Activated naive CD8-positive, alpha-beta T cell treated with anti-CD3 and anti-CD28 coated beads for 36 hours (primary cell): ENCODE data around the gene KRTAP6-2. TPM values are rescaled to one million over a fixed set of nuclear protein-coding genes. Genes with fewer than 3 reads are reported as not detected.

Source experiments
- DNase-seq: peaks from one replicate; pipeline ENCODE4 v3.0.0; 2021
- H3K27ac Mint-ChIP-seq: one replicate; pipeline ENCODE4 v1.8.0; 2022; ENCODE audit warnings: mild to moderate bottlenecking, moderate library complexity, mixed read lengths
- H3K27me3 Mint-ChIP-seq: one replicate; pipeline ENCODE4 v1.8.0; 2022; ENCODE audit warnings: mild to moderate bottlenecking, mixed read lengths
- H3K36me3 Mint-ChIP-seq: one replicate; pipeline ENCODE4 v1.8.0; 2021; ENCODE audit warnings: mild to moderate bottlenecking, mixed read lengths
- H3K4me1 Mint-ChIP-seq: one replicate; pipeline ENCODE4 v1.8.0; 2021; ENCODE audit warnings: mixed read lengths
- H3K4me3 Mint-ChIP-seq: one replicate; pipeline ENCODE4 v1.8.0; 2022; ENCODE audit warnings: mild to moderate bottlenecking, moderate library complexity, mixed read lengths
- H3K9me3 Mint-ChIP-seq: one replicate; pipeline ENCODE4 v1.8.0; 2022; ENCODE audit warnings: mixed read lengths
- total RNA-seq, 2 experiments: library from RNA; stranded (reverse); gene quantifications; one replicate each; pipeline ENCODE4 v1.2.3, GENCODE V29; 2021

The KRTAP6-2 gene
- total RNA-seq, 2 experiments from 2014 or later, result not detected

GRCh38 chr21:30605968-30606367 is 7.3 kb upstream of the KRTAP6-2 start:
- Mint-ChIP-seq H3K27me3 (peaks cover 7% of the 10 kb centered on the region), H3K27ac (no peak overlapping the region), H3K4me3 (no peak overlapping the region), H3K9me3 (peaks cover 2% of the 10 kb centered on the region), H3K4me1 (no peaks in the 10 kb centered on the region), H3K36me3 (no peaks in the 10 kb centered on the region)
- no peak for DNase-seq

DNA sequence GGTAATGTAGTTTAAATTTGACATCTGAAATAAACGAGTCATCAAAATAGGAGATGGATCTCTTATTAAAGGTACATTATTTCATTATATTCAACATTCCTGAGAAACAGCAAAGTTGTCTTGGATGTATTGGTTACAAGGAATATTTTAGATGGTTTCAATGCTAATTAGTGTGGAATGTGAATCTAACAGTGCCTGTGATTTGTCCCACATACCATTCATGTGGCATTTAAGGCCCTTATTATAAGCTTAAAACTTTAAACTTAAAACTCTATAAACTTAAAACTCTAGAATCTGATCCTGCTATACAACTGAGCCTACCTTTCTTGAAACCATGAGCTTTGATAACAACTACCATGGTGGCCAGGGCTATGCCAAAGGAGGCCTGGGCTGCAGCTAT is 2.1 kb upstream of the KRTAP6-2 start, which contains the start of gene KRTAP22-1:
Gene KRTAP22-1 (plus strand): TSS at position 301 of the 400 bp plus-strand sequence.
- no peak for DNase-seq
- Mint-ChIP-seq H3K9me3 (no peaks in the 10 kb centered on the region), H3K27me3 (peaks cover 5% of the 10 kb centered on the region), H3K27ac (no peak within 1 kb of the TSS), H3K4me1 (no peaks in the 10 kb centered on the region), H3K4me3 (no peak within 1 kb of the TSS), H3K36me3 (no peaks in the 10 kb centered on the region)

DNA sequence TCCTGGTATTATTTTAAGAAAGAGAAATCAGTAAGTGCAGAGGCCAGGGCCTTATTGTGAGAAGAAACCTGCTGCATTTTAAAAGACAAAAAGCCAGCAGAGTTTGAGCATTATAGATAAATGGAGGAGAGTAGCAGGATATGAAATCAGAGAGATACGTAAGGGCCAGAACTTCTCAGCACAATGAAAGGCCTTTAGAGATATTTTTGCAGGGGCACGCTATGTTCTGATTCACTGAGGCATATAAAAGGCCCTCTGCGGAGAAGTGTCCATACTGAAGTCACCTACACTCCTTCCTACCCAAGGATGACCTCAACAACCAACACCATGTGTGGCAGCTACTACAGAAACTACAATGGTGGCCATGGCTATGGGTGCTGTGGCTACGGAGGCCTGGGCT is 6.6 kb downstream of the KRTAP6-2 start, which contains the start of gene KRTAP6-3:
Gene KRTAP6-3 (plus strand): TSS at position 301 of the 400 bp plus-strand sequence. CDS start 6 bp downstream, at position 307.
- no peak within 1 kb of the TSS for H3K4me3 Mint-ChIP-seq
- no peak within 1 kb of the TSS for H3K27ac Mint-ChIP-seq
- no peaks in the 10 kb centered on the region for H3K27me3 Mint-ChIP-seq
- no peaks in the 10 kb centered on the region for H3K36me3 Mint-ChIP-seq
- peaks cover 2% of the 10 kb centered on the region for H3K4me1 Mint-ChIP-seq
- no peak for DNase-seq
- no peaks in the 10 kb centered on the region for H3K9me3 Mint-ChIP-seq

GRCh38 chr21:30590297-30590696 is 8.4 kb downstream of the KRTAP6-2 start, which contains the start of gene KRTAP22-2:
Gene KRTAP22-2 (minus strand): TSS chr21:30590397.
- no peak for DNase-seq
- Mint-ChIP-seq H3K27me3 (no peaks in the 10 kb centered on the region), H3K4me1 (peaks cover 2% of the 10 kb centered on the region), H3K36me3 (no peaks in the 10 kb centered on the region), H3K27ac (no peak within 1 kb of the TSS), H3K9me3 (no peaks in the 10 kb centered on the region), H3K4me3 (no peak within 1 kb of the TSS)

GRCh38 chr21:30582870-30583269 is 15.8 kb downstream of the KRTAP6-2 start:
- H3K27ac Mint-ChIP-seq, result no peak overlapping the region
- peaks cover 4% of the 10 kb centered on the region for H3K27me3 Mint-ChIP-seq
- H3K36me3 Mint-ChIP-seq, result no peaks in the 10 kb centered on the region
- no peaks in the 10 kb centered on the region for H3K4me1 Mint-ChIP-seq
- no peak for DNase-seq
- no peak overlapping the region for H3K4me3 Mint-ChIP-seq
- H3K9me3 Mint-ChIP-seq, result peaks cover 1% of the 10 kb centered on the region

GRCh38 chr21:30580132-30580531 is 18.6 kb downstream of the KRTAP6-2 start:
- H3K36me3 Mint-ChIP-seq, result no peaks in the 10 kb centered on the region
- no peaks in the 10 kb centered on the region for H3K4me1 Mint-ChIP-seq
- H3K27me3 Mint-ChIP-seq, result peaks cover 7% of the 10 kb centered on the region
- DNase-seq, result no peak
- H3K4me3 Mint-ChIP-seq, result no peak overlapping the region
- peaks cover 1% of the 10 kb centered on the region for H3K9me3 Mint-ChIP-seq
- H3K27ac Mint-ChIP-seq, result no peak overlapping the region

DNA sequence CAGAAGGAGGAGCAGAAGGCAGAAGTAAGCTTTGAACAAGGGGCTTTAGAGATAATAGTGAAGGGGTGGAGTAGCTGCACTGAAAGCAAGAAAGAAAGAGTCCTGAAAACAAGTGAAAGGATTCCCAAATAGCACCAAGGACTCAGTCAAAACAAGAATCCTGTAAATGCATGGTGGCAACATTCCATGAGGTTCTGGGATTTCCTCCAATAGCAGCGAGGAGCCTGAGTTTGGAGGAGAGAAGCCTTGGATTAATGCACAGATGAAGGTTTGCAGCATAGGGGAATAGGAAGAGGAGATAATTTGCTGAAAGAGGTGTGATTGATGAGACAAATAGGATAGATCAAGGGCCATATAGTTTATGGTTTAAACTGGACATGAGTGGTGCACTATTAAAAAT is 19.4 kb downstream of the KRTAP6-2 start:
- peaks cover 1% of the 10 kb centered on the region for H3K9me3 Mint-ChIP-seq
- H3K4me3 Mint-ChIP-seq, result no peak overlapping the region
- H3K27me3 Mint-ChIP-seq, result peaks cover 3% of the 10 kb centered on the region

GRCh38 chr21:30577766-30578165 is 20.9 kb downstream of the KRTAP6-2 start:
- Mint-ChIP-seq H3K4me3 (no peak overlapping the region), H3K4me1 (no peaks in the 10 kb centered on the region), H3K27me3 (peaks cover 3% of the 10 kb centered on the region)

More for the DNA sequence above, 19.4 kb downstream of the KRTAP6-2 start:
- Mint-ChIP-seq H3K36me3 (no peaks in the 10 kb centered on the region), H3K4me1 (no peaks in the 10 kb centered on the region), H3K27ac (no peak overlapping the region)
- DNase-seq, result no peak

GRCh38 chr21:30567617-30568016 is 31.1 kb downstream of the KRTAP6-2 start:
- Mint-ChIP-seq H3K4me3 (no peak overlapping the region), H3K27ac (no peak overlapping the region)
- no peak for DNase-seq

More at GRCh38 chr21:30577766-30578165, 20.9 kb downstream of the KRTAP6-2 start:
- no peak for DNase-seq
- Mint-ChIP-seq H3K36me3 (no peaks in the 10 kb centered on the region), H3K9me3 (no peaks in the 10 kb centered on the region), H3K27ac (no peak overlapping the region)

DNA sequence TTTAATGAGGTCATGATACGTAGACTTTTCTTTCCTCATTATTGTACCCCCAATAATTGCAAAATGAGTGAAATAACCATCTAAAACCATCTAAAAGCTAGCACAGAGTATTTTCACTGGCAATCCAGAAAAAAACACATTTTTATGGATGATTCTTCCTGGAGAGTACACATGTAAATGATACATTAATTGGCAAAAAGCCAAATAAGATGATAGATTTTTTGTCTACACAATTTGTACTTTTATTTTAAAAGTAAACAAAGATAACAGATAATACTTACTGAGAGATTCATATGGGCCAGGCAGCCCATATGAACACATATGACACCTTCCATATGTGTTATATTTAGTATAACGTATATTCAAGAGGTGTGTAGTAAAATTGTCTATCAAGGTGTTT is 35.1 kb downstream of the KRTAP6-2 start:
- no peaks in the 10 kb centered on the region for H3K27me3 Mint-ChIP-seq
- no peak overlapping the region for H3K27ac Mint-ChIP-seq
- no peaks in the 10 kb centered on the region for H3K4me1 Mint-ChIP-seq
- no peaks in the 10 kb centered on the region for H3K9me3 Mint-ChIP-seq
- H3K36me3 Mint-ChIP-seq, result no peaks in the 10 kb centered on the region
- no peak for DNase-seq
- no peak overlapping the region for H3K4me3 Mint-ChIP-seq

More at GRCh38 chr21:30567617-30568016, 31.1 kb downstream of the KRTAP6-2 start:
- Mint-ChIP-seq H3K4me1 (no peaks in the 10 kb centered on the region), H3K9me3 (no peaks in the 10 kb centered on the region), H3K27me3 (no peaks in the 10 kb centered on the region), H3K36me3 (no peaks in the 10 kb centered on the region)

- Mint-ChIP-seq H3K36me3 (no peaks in the 10 kb centered on the region), H3K27ac (no peak overlapping the region), H3K4me1 (no peaks in the 10 kb centered on the region), H3K4me3 (no peak overlapping the region), H3K27me3 (no peaks in the 10 kb centered on the region), H3K9me3 (no peaks in the 10 kb centered on the region)
- DNase-seq, result no peak
Measured at GRCh38 chr21:30563072-30563471, 35.6 kb downstream of the KRTAP6-2 start.

DNA sequence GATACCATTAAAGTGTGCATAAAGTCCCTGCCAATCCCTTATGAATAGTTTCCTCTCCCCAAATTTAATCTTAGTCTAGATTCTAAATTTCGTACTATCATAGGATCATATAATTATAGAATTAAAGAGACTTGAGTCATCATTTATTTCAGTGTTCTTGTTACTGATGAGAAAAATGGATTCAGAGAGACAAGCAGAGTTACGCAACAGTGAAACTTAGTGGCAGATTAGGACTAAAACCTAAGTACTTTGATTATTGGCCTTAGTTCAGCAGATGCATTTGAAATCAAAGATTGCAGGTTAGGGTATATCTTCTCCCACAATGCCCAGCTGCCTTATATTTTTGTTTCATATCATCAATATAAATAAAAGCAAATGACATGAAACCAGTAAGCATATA is 36.7 kb downstream of the KRTAP6-2 start:
- no peaks in the 10 kb centered on the region for H3K4me1 Mint-ChIP-seq
- H3K4me3 Mint-ChIP-seq, result no peak overlapping the region
- DNase-seq, result no peak
- no peaks in the 10 kb centered on the region for H3K27me3 Mint-ChIP-seq
- no peaks in the 10 kb centered on the region for H3K9me3 Mint-ChIP-seq
- no peaks in the 10 kb centered on the region for H3K36me3 Mint-ChIP-seq
- no peak overlapping the region for H3K27ac Mint-ChIP-seq

DNA sequence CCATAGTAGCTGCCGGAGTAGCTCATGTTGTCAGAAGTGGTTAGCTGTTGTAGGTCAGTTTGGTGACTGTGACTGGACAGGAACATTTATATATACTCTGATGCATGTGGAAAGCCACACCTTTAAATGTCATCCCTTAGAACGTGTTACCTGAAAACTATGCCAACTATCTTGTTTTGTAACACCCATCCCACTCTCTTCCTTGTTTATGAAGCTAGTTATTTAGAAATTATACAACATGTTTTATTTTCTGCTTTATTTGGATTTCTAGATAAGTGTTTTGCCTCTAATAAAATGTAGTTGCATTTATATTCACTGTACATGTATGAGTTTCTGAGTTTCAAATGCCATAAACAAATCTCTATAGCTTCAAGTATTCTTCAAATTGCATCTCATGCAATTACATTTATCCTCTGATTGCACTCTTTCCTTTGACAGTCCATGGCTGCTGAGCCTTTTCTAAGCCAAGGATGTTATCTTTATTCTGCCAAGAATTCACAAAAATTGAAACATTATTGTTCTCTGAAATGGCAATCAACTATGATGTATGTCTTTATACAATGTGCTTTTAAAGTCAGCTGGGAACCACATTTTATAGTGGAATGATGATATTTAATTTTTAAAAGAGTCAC is 37.3 kb downstream of the KRTAP6-2 start, which contains the start of gene KRTAP19-7:
Gene KRTAP19-7 (minus strand): TSS at position 51 of the 632 bp plus-strand sequence. CDS start 25 bp downstream, at position 26.
- no peak within 1 kb of the TSS for H3K4me3 Mint-ChIP-seq
- no peaks in the 10 kb centered on the region for H3K4me1 Mint-ChIP-seq
- H3K27me3 Mint-ChIP-seq, result no peaks in the 10 kb centered on the region
- H3K9me3 Mint-ChIP-seq, result no peaks in the 10 kb centered on the region
- no peaks in the 10 kb centered on the region for H3K36me3 Mint-ChIP-seq
- H3K27ac Mint-ChIP-seq, result no peak within 1 kb of the TSS
- DNase-seq, result no peak

DNA sequence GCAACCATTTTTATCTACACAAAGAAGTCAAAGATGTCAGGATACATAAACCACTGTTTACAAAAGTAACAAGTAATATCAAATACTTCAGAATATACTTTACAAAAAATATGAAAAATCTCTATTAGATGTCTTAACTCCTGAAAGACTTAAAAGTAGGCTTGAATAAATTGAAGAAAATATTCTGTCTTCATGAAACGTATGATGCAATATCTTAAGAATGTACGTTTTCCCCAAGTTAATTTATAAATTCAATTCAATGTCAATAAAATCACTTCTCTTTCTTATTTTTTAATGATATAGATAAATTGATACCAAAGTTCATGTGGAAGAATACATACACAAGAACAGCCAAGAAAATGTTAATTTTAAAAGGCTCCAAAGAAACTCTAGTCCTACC is 43.6 kb downstream of the KRTAP6-2 start:
- Mint-ChIP-seq H3K27ac (no peak overlapping the region), H3K27me3 (no peaks in the 10 kb centered on the region)

DNA sequence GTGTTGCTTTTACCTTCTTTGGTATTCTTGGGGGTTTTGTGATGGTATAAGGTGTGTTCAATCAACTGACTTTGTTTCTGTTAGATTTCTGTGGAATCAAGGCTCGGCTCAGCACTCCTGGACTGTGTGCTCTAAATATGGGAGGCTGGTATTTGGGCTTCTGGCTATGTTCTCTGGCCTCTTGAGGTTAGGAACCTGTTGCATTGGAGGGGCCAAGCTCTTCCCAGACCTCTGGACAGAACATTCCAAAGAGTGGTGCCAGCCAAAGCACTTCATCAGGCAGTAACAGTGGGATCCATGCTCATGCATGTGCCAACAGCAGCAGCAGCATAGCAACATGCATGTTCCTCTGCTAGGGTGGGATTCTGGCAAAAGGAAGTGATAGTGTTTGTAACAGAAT is 45.9 kb downstream of the KRTAP6-2 start:
- no peak overlapping the region for H3K27ac Mint-ChIP-seq
- H3K4me3 Mint-ChIP-seq, result no peak overlapping the region
- H3K4me1 Mint-ChIP-seq, result no peaks in the 10 kb centered on the region
- H3K27me3 Mint-ChIP-seq, result no peaks in the 10 kb centered on the region
- no peaks in the 10 kb centered on the region for H3K36me3 Mint-ChIP-seq
- DNase-seq, result no peak
- H3K9me3 Mint-ChIP-seq, result peaks cover 5% of the 10 kb centered on the region

More for the DNA sequence above, 43.6 kb downstream of the KRTAP6-2 start:
- Mint-ChIP-seq H3K4me3 (no peak overlapping the region), H3K9me3 (peaks cover 5% of the 10 kb centered on the region), H3K36me3 (no peaks in the 10 kb centered on the region), H3K4me1 (no peaks in the 10 kb centered on the region)
- DNase-seq, result no peak
